ENCODE data around the gene NARS2.

Gene NARS2

DNA sequence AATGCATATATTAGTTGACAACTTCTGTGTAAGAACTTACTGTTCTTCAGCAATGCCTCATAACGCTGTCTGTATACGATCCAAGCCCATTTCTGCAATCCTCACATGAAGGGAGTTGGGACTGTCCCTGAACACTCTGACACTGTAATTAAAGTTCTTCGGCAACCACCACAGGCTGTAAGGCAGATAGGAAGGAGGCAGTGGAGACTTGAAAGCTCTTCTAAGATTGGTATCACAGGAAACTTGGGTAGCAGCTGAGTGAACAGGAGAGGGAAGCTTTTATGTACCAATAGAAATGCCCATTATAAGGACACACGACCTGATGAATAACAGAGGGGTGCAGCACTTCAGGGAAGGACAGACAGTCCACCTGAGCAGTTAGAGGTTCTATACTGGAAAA is 145.0 kb downstream of the NARS2 start:
- DNase-seq = no peak

DNA sequence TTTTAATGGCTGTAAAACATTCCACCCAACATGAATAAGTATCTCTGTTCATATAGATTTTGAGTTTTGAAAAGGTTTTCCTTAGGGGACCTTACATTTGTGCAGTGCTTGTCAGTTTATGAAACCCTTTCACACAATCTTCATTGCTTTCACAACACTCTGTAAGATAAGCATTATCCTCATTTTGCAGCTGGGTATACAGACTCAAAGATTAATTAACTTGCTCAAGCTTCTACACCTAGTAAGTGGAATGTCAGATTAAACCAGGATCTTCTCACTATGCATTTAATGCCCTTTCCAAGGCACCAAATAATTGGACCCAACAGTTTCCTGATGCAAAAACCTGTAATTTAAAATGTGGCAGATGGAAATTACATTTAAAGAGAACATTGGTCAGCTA is 145.5 kb downstream of the NARS2 start:
- DNase-seq = no peak

DNA sequence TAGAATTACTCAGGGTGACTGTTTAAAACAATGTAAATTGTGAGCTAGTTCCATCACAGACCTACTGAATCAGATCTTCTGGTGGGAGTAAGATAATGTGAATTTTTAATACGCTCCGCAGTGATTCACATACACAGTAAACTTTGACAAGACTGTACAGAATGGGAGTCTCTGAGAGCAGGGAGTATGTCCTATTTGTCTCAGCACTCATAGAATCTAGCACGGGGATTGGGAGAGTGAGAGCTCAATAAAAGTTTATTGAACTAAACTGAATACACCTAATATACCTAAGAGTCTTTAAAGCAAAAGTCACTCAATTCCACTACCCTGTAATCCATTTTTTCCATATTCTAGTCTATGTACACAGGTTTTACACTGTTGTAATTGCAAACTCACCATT is 145.9 kb downstream of the NARS2 start:
- DNase-seq = no peak

DNA sequence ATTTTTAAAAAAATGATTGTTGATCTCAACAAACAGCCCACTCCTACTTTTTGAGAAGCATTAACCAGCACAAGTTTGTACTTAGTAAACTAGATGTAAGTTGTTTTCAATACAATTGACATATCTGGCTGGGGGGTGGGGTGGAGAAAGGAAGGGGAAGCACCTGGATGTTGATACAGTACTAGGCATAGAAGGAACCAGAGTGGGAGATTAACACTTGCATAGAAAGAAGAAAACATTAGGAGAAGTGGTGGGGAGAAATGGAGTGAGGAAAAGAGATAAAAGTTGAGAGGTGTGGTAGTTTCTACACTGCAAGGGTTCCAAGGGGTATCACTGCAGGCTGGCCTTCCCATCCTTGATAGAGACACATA is 146.4 kb downstream of the NARS2 start:
- no peak for DNase-seq

- peak in 1 of 2 donors; percentile 29 for DNase-seq
Observed at GRCh38 chr11:78427615-78428265, 146.9 kb downstream of the NARS2 start.

GRCh38 chr11:78426845-78427244 is 147.8 kb downstream of the NARS2 start:
- no peak for DNase-seq

DNA sequence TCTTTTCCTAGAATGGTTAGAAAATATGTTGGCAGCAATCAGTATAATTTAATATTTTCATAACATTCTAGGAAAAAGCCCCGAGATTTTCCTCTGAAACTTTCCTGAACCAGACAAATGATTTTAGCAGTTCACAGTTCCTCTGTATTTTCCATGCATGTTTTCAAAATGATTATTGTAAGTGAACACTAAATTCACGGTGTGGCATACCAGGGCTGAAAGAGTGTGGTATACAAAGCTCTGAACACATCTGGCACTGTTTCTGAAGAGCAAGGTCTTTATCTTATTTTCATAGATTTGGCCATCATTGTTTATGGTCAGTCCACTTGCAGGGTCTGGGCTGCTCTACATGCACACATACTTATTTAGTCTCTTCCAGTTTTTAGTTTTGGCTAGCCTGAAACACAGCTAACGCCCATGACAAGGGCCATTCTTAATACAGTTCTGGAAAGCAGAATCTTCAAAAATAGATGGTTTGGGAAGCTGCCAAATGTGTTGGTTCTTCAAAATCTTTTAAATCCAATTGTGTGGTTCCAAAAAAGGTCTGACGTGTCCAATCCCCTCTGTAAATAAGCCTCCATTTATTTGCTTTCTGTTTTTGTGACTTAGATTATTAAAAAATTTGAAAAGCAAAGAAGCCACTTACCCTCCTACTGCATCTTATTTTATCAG is 149.1 kb downstream of the NARS2 start:
- DNase-seq = no peak

DNA sequence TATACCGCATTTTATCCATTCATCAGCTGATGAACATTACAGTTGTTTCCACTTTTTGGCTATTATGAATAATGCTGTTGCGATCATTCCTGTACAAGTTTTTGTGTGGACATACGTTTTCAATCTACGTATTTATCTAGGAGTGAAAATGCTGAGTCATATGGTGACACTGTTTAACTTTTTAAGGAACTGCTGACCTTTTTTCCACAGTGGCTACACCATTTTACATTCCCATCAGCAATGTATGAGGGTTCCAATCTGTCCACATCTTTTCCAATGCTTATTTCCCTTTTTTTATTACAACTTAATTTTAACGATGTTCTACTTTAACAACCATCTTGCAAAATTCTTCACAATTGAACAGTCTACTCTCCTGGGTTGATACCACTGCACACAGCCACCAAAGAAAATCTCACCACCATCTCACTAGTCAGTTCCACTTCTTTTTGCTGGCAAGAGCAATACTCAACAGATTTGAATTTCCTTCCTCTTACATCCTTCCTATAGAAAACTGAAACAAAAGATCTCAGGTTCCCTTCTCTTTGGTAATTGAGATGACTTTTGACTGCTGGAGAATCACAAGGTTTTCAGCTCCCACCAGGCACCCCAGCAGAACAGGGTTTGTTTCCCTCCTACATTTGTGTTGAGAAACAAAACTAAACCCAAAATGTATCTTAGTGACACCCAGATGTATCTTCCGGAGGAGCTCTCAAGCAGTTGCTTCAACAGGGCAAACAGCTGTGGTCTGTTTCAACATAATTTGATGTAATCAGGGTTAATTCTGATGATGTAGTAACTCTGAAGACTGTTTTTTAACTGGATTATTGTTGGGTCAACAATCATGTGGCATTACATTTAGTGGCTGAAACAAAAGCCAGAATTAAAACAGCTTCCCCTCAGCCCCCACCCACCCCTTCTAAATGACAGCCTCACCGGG is 150.1 kb downstream of the NARS2 start:
- peak in 1 of 2 donors; percentile 43 for DNase-seq

DNA sequence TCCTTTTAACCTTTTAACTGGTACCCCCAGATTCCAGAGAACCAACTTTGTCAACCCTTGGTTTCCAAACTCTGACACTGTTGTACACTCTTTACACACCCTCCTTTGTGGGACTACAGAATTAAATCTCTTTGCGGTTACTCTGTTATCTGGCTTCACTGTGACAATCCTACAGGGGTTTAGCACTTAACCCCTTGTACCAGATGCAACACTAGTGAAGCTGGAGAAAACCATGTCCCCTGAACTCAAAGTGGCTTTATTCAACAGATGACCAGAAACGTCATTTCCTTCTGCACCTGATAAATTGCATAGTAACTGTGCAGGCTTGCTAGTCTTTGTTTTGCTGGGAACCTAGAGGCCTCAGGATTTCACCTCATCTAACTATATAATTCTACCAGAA is 151.4 kb downstream of the NARS2 start:
- no peak for DNase-seq

- peak in 1 of 2 donors; percentile 79 for DNase-seq
Observed at GRCh38 chr11:78420796-78421209, 153.9 kb downstream of the NARS2 start.

- DNase-seq = peak; percentile 54 to 58
Observed at GRCh38 chr11:78420255-78420764, 154.4 kb downstream of the NARS2 start.

DNA sequence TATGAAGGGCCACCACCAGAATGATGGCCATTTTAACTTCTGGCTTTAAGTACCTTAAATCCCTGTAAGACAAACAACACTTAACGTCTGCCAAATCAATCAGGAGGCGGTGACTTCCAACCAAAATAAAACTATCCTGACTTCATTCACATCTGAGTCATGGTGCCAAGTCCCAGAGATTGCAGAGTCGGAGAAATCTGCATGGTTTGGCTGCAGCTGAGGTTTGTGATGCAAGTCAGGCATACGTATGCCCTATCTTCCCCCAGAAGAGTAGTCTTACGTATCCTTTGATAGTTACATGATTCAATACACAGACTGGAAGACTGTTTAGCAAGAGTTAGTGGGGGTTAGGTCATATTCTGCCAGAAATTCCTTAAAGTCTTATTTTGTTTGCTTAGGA is 155.3 kb downstream of the NARS2 start:
- peak in 1 of 2 donors; percentile 75 for DNase-seq

DNA sequence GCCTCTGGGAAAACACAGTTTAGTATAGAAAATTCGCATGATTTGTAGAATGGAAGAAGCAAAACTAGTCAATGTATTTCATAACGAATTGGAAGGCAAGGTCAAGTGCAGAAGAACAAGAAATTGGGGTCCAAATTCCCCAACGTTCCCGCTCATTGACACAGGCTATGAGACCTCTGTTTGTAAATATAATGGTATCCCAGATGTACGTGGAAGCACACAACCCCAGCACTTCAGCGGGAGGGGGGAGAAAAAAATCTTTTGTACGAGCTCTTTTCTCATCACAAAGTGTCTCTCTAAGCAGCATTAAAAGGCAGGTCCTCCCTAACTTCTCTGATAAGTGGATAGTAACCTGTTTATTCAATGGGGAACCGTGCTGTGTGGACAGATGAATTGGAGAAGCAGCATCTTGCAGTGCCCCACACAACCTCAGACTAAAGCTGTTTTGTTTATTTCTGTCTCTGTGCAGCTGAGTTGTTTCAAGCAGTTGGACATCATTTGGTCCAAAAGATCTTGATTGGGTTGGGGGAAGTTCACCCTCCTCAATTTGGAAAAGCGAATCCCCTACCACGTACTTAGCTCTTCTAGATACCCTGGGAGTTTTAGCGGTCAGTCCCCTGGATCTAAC is 156.0 kb downstream of the NARS2 start:
- DNase-seq = no peak

- peak; percentile 83 for DNase-seq
Observed at GRCh38 chr11:78417888-78418583, 156.6 kb downstream of the NARS2 start.

- DNase-seq = peak in 1 of 2 donors; percentile 38
Observed at GRCh38 chr11:78417175-78417887, 157.3 kb downstream of the NARS2 start, which contains the start of gene GAB2. Gene GAB2, minus strand, starts transcription at chr11:78417820. Its CDS starts 100 bp downstream, at chr11:78417720.

DNA sequence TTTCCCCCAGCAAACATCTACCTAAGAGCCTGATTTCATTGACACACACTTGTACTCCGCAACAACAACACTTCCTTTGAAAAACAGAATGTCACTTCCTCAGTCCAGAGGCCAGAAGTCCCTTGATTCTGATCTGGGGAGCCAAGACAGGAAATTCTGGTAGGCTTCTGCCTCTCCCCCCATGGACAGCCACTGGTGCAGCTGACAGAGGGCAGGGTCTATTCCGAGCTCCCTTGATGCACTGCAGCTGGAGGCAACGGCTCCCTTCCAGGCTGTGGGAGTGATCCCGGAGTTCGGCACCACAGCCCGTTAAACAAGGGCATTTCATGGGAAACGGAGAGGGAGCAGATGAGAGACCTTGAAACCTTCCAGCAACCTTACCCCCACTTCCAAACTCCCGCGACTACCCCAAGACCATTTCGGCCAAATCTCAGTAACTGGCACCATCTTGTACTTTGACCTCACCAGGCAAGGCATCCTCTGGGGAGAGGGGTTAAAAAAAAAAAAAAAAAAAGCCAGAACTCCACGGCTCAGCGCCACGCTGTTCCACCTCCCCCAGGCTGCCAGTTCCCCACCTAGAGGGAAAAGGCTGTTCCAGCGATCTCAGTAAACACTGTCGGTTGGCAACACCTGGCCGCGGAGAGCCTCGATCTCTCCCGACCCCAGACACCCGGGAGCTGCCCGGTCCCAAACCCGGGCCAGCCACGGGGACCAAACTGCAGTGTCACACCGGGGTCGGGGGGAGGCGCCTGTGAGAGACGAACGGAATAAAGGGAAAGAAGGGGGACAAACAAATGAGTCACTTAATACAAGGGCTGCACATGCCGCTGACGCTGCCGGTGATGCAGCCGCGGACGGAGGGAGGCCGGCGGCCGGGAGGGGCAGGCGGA is 158.1 kb downstream of the NARS2 start:
- peak; percentile 81 to 87 for DNase-seq

DNA sequence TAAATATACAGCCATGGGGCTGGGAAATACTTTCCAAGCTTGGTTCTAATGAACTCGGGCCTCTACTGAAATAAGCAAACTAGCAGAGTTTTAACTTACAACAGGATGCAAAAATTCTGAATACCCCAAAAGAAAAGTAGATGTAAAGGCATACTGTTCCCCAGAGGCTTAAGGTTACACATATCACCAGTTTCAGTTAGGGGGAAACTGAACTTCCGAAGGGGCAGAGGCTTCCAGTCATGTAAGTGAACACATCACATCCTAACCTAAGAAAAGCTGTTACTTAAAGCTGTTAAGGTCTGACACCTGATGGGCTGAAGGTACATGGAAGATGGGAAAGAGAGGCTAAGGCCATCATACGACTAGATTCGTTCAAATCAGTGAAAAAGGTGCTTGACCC is 159.3 kb downstream of the NARS2 start:
- no peak for DNase-seq

DNA sequence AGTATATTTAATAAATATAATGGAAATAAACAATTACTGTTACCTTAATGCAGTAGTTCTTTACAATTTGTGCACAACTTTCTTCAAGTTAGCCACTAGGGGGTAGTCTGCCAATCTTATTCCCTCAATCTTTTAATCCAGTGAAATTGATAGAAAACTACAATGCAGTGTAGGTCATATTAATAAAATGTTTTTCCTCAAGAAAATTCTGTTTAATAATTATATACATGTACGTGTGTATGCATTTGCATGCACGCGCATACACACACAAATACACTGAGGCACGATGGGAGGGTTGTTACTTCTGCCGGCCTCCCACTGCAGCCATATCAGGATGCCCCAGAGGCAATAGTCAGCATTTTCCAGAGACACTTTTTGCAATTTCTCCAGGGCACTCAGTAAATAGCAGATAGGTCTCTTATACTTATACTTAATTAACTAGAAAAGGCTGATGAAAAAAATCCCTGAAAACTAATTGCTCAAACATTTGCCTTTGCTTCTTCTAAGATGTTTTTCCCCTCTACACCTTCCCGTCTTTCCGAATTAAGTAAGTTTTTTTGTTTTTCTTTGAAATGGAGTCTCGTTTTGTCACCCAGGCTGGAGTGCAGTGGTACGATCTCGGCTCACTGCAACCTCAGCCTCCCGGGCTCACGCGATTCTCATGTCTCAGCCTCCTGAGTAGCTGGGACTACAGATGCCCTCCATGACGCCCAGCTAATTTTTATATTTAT is 160.2 kb downstream of the NARS2 start:
- peak in 1 of 2 donors; percentile 39 for DNase-seq

DNA sequence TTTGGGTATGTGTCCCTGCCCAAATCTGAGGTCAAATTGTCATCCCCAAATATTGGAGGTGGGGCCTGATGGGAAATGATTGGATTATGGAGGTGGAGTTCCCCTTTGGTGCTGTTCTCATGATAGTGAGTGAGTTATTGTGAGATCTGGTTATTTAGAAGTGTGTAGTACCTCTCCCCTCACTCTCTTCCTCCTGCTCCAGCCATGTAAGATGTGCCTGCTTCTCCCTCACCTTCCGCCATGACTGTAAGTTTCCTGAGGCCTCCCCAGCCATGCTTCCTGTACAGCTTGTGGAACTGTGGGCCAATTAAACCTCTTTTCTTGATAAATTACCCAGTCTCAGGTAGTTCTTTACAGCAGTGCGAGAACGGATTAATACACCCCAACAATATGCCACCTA is 166.0 kb downstream of the NARS2 start:
- no peak for DNase-seq
